GM19455 (cell line): ENCODE results near the gene DOCK6.
A peak's percentile ranks its signal among the peaks of the same experiment; 100 is the strongest.
"Not testable (repeated sequence)": the region's sequence is repeated elsewhere in the genome, so short reads cannot be mapped to it uniquely, and the experiment has no call there.

Source experiments
- ATAC-seq: cut with Tn5 transposase; IDR thresholded peaks from one replicate; pipeline ENCODE4 v1.9.1; 2021; ENCODE audit not compliant: unreplicated experiment

The DOCK6 gene

GRCh38 chr19:11198175-11198534 lies 64.2 kb downstream of the DOCK6 start:
- ATAC-seq, result no peak

DNA sequence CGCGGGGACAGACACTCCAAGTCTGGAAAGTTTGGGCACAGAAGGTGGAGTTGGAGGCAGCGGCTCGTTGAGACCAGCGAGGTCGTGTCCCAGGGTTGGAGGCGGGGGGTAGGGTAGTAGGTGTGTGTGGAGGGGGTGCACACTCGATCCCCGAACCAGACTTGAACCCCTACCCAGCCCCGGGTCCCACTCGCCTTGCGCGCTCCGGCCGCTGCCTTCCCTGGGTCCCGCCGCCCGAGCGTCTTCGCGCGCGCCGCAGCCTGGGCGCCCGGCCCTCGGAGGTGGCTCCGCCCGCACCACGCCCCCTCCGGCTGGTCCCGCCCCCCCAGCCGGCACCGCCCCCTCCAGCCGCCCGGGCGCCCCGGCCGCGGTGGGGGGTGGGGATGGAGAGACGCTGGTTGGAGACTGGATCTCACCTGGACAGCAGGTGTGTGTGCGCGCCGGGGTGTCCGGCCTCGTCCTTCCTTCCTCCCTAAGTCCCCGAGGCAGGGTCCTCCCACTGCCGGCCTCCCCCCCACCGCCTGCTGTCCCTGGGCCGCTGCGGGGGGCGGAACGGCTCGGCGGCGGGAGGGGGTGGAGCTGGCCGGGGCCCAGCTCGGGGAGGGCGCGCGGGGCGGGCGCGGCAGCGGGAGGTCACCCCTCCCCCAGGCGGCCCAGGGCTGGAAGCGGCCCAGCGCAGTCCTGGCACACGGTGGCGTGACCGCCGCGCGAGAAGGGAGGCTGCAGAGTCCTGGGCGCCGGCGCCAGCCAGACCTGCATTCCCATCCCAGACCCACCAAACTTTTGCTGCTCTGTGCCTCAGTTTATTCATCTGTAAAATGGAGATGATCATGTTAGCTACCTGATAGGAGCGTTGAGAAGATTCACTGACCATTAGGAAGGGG lies 64.8 kb downstream of the DOCK6 start, which contains the start of gene KANK2:
TSS of gene KANK2 (minus strand) at position 255 of the 884 bp plus-strand sequence. CDS start 3,034 bp downstream, outside the sequence.
- ATAC-seq, result peak; percentile 74

GRCh38 chr19:11196406-11197287 lies 65.7 kb downstream of the DOCK6 start:
- ATAC-seq, result no peak

DNA sequence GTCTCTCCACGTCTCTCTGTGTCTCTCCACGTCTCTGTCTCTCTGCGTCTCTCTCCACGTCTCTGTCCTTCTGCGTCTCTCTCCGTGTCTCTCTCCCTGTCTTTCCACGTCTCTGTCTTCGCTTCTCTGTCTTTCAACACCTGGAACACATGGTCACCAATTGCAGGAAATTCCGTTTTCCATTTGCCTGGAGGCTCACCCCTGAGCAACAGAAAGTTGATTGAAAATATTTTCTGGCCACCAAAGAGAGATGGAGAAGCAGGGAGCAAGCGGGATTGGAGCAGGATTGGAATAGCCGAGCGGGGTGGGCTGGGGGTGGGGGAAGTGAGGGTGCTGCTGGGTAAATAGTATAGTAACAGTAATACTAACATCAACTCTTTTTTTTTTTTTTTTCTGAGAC lies 66.6 kb downstream of the DOCK6 start:
- ATAC-seq, result no peak

GRCh38 chr19:11194656-11195558 lies 67.4 kb downstream of the DOCK6 start:
- ATAC-seq, result no peak

DNA sequence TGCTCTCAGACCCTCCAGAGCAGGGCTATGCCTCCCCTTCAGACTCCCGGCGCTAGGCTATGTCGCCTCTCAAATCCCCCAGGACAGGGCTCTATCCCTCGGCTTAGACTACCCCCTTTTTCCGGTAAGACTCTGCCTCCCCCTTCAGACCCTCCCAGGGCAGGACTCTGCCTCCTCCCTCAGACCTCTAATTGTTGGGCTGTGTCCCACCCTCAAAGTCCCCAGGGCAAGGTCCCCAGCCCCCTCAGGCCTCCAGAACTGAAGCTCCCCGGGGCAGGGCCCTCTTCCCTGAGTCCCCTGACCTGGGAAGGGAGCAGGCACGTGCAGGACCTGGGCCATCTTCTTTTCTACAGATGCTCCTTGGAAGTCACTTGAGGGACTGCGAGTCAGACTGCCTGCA lies 68.2 kb downstream of the DOCK6 start:
- no peak for ATAC-seq

DNA sequence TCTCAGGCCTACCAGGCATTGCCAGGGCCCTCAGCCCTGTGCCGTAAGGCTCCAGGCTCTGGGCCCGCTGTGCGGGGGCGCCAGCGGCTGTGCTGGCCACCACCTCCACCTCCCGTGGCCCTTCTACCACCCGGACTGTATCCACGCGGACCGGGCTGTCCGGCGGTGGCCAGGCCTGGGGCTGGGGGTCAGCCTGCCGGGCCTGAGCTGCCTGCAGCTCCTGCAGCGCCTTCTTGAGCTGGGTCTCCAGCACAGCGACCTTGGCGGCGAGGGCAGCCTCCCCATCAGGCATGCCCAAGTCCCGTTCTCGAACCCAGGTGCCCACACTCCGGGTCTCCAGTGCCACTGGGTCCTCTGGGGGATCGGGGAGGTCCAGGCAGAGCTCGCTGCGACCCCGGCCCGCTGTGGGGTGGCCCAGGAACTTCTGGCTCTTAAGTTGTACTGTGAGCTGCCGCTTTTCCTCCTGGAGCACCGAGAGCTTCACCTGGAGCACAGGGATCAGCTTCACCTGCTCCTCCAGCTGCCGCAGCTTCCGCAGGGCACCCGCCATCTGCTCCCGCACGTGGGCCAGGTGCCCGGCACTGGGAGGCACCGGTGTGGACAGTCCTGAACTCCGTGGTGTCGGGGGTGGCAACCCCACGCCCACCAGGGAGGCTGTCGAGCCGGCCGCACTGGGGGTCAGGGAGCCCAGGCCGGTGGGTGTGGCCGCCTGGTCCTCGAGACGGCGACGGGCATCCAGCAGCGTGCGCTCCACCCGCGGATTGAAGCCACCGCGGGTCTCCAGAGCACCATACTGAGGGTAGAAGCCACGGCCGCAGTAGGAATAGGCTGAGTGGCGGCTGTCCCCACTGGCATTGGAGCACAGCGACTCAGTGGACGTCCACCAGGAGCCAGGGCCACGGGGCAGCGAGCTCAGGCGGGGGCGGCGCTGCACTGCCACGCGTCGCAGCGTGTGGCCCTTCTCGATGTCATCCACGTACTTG lies 69.1 kb downstream of the DOCK6 start:
- no peak for ATAC-seq

GRCh38 chr19:11191934-11192333 lies 70.4 kb downstream of the DOCK6 start:
- ATAC-seq, result no peak

DNA sequence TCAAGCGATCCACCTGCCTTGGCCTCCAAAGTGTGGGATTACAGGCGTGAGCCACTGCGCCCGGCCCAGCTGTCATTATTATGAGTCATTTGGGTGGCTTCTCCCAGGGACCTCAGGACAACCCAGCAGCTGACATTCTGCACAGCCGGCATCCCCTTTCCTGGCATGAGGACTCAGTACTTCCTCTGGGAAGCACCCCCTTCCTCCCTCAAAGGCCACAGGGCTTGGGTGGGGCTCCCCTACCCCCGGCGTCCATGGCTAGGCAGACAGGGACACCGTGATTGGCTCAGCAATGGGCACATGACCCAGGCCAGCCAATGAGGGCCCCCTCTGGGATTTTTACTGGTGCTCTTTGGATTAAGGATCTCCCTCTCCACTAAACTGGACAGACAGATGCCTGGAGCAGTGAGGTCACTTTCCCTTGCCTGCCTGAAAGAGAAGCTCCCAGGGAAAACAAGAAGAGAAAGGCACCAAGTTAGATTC lies 71.0 kb downstream of the DOCK6 start:
- ATAC-seq, result no peak

GRCh38 chr19:11190501-11190900 lies 71.8 kb downstream of the DOCK6 start:
- no peak for ATAC-seq

- ATAC-seq, result no peak
Observed at GRCh38 chr19:11187441-11187840, 74.9 kb downstream of the DOCK6 start.

GRCh38 chr19:11182994-11183393 lies 79.3 kb downstream of the DOCK6 start:
- ATAC-seq, result no peak

DNA sequence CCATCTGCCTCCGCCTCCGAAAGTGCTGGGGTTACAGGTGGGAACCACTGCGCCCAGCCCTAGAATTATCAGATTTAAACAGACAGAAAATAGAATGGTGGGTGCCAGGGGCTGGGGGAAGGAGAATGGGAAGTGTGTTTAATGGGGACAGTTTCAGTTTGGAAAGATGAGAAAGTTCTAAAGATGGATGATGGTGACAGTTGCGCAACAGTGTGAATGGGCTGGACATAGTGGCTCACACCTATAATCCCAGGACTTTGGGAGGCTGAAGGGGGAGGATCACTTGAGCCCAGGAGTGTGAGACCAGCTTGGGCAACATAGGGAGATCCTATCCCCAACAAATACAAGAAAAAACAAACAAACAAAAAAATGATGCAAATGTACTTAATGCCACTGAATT lies 80.8 kb downstream of the DOCK6 start:
- ATAC-seq, result no peak

- not testable (repeated sequence) for ATAC-seq
Observed at GRCh38 chr19:11180975-11181374, 81.3 kb downstream of the DOCK6 start.

- no peak for ATAC-seq
Observed at GRCh38 chr19:11180346-11180745, 82.0 kb downstream of the DOCK6 start.

- no peak for ATAC-seq
Observed at GRCh38 chr19:11179716-11180297, 82.5 kb downstream of the DOCK6 start.

DNA sequence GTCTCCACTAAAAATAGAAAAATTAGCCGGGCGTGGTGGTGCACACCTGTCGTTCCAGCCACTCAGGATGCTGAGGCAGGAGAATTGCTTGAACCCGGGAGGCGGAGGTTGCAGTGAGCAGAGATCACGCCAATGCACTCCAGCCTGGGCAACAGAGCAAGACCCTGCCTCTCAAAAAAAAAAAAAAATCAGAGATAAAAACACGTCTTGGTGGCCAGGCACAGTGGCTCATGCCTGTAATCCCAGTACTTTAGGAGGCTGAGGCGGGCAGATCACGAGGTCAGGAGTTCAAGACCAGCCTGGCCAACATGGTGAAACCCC lies 83.2 kb downstream of the DOCK6 start:
- not testable (repeated sequence) for ATAC-seq

GRCh38 chr19:11177592-11177991 lies 84.7 kb downstream of the DOCK6 start:
- no peak for ATAC-seq

- ATAC-seq, result no peak
Observed at GRCh38 chr19:11176466-11177193, 85.7 kb downstream of the DOCK6 start.
